ENCODE measurements around the gene RPL13A. TPM values are rescaled to one million over a fixed set of nuclear protein-coding genes. Genes with fewer than 3 reads are reported as not detected.

Gene RPL13A
- total RNA-seq, 1 donor from 2014 or later: 2,053 TPM

- H3K36me3 ChIP-seq: peaks cover 4% of the 10 kb centered on the region
- H3K4me3 Mint-ChIP-seq: peak overlapping the region; percentile 98
- peaks cover 7% of the 10 kb centered on the region for H3K27me3 Mint-ChIP-seq (ENCODE audit: insufficient read depth, low read depth)
- H3K4me3 ChIP-seq: no peak overlapping the region
- no peak overlapping the region for H3K27ac Mint-ChIP-seq
- peak; percentile 1 for DNase-seq (ENCODE audit: low spot score)
- H3K9me3 Mint-ChIP-seq: no peaks in the 10 kb centered on the region
- H3K9me3 ChIP-seq (ENCODE audit: low read depth): no peaks in the 10 kb centered on the region
- H3K27me3 ChIP-seq: no peaks in the 10 kb centered on the region
- TF ChIP-seq EZH2phosphoT487 (IDR thresholded peaks at IDR 0.05): no peak
- TF ChIP-seq CTCF (IDR thresholded peaks at IDR 0.05): no peak
- TF ChIP-seq EZH2 (IDR thresholded peaks at IDR 0.05): no peak
- H3K4me2 ChIP-seq: no peak overlapping the region
- peaks cover 37% of the 10 kb centered on the region for H3K79me2 ChIP-seq (ENCODE audit: low read depth)
- peaks cover 86% of the 10 kb centered on the region for H3F3A ChIP-seq (ENCODE audit: low read depth)
- H3K36me3 Mint-ChIP-seq: peaks cover 33% of the 10 kb centered on the region
- no peak overlapping the region for H3K9ac ChIP-seq
- H3K4me1 ChIP-seq: peaks cover 9% of the 10 kb centered on the region
- peaks cover 31% of the 10 kb centered on the region for H3K4me1 Mint-ChIP-seq
- H3K27ac ChIP-seq: peak overlapping the region; percentile 87
- H4K20me1 ChIP-seq (ENCODE audit: low read depth): peaks cover 42% of the 10 kb centered on the region
- H2AFZ ChIP-seq (replicated peaks): no peak overlapping the region
Observed at GRCh38 chr19:49491030-49491803, 3.8 kb downstream of the RPL13A start.

DNA sequence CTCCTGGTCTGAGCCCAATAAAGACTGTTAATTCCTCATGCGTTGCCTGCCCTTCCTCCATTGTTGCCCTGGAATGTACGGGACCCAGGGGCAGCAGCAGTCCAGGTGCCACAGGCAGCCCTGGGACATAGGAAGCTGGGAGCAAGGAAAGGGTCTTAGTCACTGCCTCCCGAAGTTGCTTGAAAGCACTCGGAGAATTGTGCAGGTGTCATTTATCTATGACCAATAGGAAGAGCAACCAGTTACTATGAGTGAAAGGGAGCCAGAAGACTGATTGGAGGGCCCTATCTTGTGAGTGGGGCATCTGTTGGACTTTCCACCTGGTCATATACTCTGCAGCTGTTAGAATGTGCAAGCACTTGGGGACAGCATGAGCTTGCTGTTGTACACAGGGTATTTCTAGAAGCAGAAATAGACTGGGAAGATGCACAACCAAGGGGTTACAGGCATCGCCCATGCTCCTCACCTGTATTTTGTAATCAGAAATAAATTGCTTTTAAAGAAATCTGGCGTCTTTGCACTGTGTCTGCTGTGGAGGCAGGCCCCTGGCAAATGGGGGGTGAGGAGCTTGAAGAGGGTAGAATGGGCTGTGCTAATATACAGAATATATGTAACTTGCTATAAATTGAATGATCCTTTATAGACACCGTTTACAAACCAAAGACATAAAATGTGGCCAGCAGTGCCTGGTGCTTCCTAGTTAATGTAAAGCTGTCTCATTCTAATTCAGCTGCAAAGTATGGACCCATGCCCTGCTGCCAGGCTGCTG, 4.6 kb downstream of the RPL13A start:
- Histone ChIP-seq H4K20me1 (ENCODE audit: low read depth) (peaks cover 46% of the 10 kb centered on the region), H3K4me1 (peaks cover 9% of the 10 kb centered on the region), H3K4me3 (no peak overlapping the region), H2AFZ (replicated peaks) (no peak overlapping the region), H3K36me3 (peaks cover 4% of the 10 kb centered on the region), H3K9ac (no peak overlapping the region), H3K4me2 (no peak overlapping the region), H3K27ac (peak overlapping the region; percentile 39), H3F3A (ENCODE audit: low read depth) (peaks cover 90% of the 10 kb centered on the region), H3K79me2 (ENCODE audit: low read depth) (peaks cover 45% of the 10 kb centered on the region), H3K9me3 (ENCODE audit: low read depth) (no peaks in the 10 kb centered on the region), H3K27me3 (no peaks in the 10 kb centered on the region)
- Mint-ChIP-seq H3K27ac (no peak overlapping the region), H3K4me3 (peak overlapping the region; percentile 71), H3K9me3 (no peaks in the 10 kb centered on the region), H3K4me1 (peaks cover 34% of the 10 kb centered on the region), H3K36me3 (peaks cover 37% of the 10 kb centered on the region), H3K27me3 (ENCODE audit: insufficient read depth, low read depth) (peaks cover 10% of the 10 kb centered on the region)
- DNase-seq (ENCODE audit: low spot score): peak; percentile 1
- no peak for TF ChIP-seq EZH2phosphoT487 (IDR thresholded peaks at IDR 0.05)
- no peak for TF ChIP-seq CTCF (IDR thresholded peaks at IDR 0.05)
- TF ChIP-seq EZH2 (IDR thresholded peaks at IDR 0.05): no peak

GRCh38 chr19:49492573-49493405, 5.4 kb downstream of the RPL13A start:
- peaks cover 40% of the 10 kb centered on the region for H3K4me1 Mint-ChIP-seq
- H3K27ac ChIP-seq: peak overlapping the region; percentile 39
- peaks cover 49% of the 10 kb centered on the region for H3K79me2 ChIP-seq (ENCODE audit: low read depth)

More at GRCh38 chr19:49492573-49493405, 5.4 kb downstream of the RPL13A start:
- peak; percentile 1 for DNase-seq (ENCODE audit: low spot score)
- Histone ChIP-seq H3K9ac (no peak overlapping the region), H3K36me3 (peaks cover 8% of the 10 kb centered on the region), H3K9me3 (ENCODE audit: low read depth) (no peaks in the 10 kb centered on the region), H3K4me1 (peaks cover 17% of the 10 kb centered on the region), H2AFZ (replicated peaks) (no peak overlapping the region), H3K27me3 (no peaks in the 10 kb centered on the region), H3K4me2 (no peak overlapping the region), H3F3A (ENCODE audit: low read depth) (peaks cover 94% of the 10 kb centered on the region), H4K20me1 (ENCODE audit: low read depth) (peaks cover 51% of the 10 kb centered on the region), H3K4me3 (no peak overlapping the region)
- Mint-ChIP-seq H3K4me3 (peak overlapping the region; percentile 14), H3K27me3 (ENCODE audit: insufficient read depth, low read depth) (peaks cover 10% of the 10 kb centered on the region), H3K9me3 (no peaks in the 10 kb centered on the region), H3K27ac (peak overlapping the region; percentile 66), H3K36me3 (peaks cover 37% of the 10 kb centered on the region)
- TF ChIP-seq EZH2phosphoT487 (IDR thresholded peaks at IDR 0.05): no peak
- no peak for TF ChIP-seq CTCF (IDR thresholded peaks at IDR 0.05)
- TF ChIP-seq EZH2 (IDR thresholded peaks at IDR 0.05): no peak
